GM10847 (cell line): Measurements from ENCODE around the gene DNAJC15.

Experiments
- POLR2A ChIP-seq: IDR thresholded peaks from 2 replicates; pipeline ENCODE4 v1.6.1; 2011; ENCODE audit not compliant: insufficient read length; ENCODE audit errors: extremely low read depth

DNAJC15 gene

GRCh38 chr13:42997381-42997780 is 26.0 kb upstream of the DNAJC15 start:
- TF ChIP-seq POLR2A, result no peak

GRCh38 chr13:42999491-42999890 is 23.9 kb upstream of the DNAJC15 start:
- no peak for TF ChIP-seq POLR2A

GRCh38 chr13:43000676-43001075 is 22.7 kb upstream of the DNAJC15 start:
- no peak for TF ChIP-seq POLR2A

GRCh38 chr13:43002021-43002420 is 21.4 kb upstream of the DNAJC15 start:
- TF ChIP-seq POLR2A, result no peak

- TF ChIP-seq POLR2A, result no peak
Observed at GRCh38 chr13:43003010-43003409, 20.4 kb upstream of the DNAJC15 start.

- no peak for TF ChIP-seq POLR2A
Observed at GRCh38 chr13:43003729-43004128, 19.7 kb upstream of the DNAJC15 start.

- TF ChIP-seq POLR2A, result no peak
Observed at GRCh38 chr13:43005460-43006236, 17.7 kb upstream of the DNAJC15 start.

GRCh38 chr13:43006893-43007631 is 16.3 kb upstream of the DNAJC15 start:
- TF ChIP-seq POLR2A, result no peak

GRCh38 chr13:43008596-43008995 is 14.8 kb upstream of the DNAJC15 start:
- TF ChIP-seq POLR2A, result no peak

- TF ChIP-seq POLR2A, result no peak
Observed at GRCh38 chr13:43009506-43009905, 13.9 kb upstream of the DNAJC15 start.

- TF ChIP-seq POLR2A, result no peak
Observed at GRCh38 chr13:43014162-43014561, 9.2 kb upstream of the DNAJC15 start.

- TF ChIP-seq POLR2A, result no peak
Observed at GRCh38 chr13:43016226-43016625, 7.2 kb upstream of the DNAJC15 start.

GRCh38 chr13:43019811-43020210 is 3.6 kb upstream of the DNAJC15 start:
- no peak for TF ChIP-seq POLR2A

- no peak for TF ChIP-seq POLR2A
Observed at GRCh38 chr13:43020794-43021193, 2.6 kb upstream of the DNAJC15 start.

- no peak for TF ChIP-seq POLR2A
Observed at GRCh38 chr13:43021926-43022670, 1.3 kb upstream of the DNAJC15 start.

GRCh38 chr13:43022934-43023288 is 475 bp upstream of the DNAJC15 start:
- no peak for TF ChIP-seq POLR2A
